OCI-M2 (cell line): ENCODE measurements around the gene PANK4.
"Not testable (repeated sequence)": the region's sequence is repeated elsewhere in the genome, so short reads cannot be mapped to it uniquely, and the experiment has no call there.

Source experiments
- DNase-seq: peaks from one replicate; lab custom pipeline; 2025; ENCODE audit not compliant: unreplicated experiment; lab: John Stamatoyannopoulos, UW

The PANK4 gene

GRCh38 chr1:2525920-2526823 lies at the start of gene PANK4:
TSS of gene PANK4 (minus strand) at chr1:2526596. CDS start at chr1:2526587, 9 bp downstream.
- DNase-seq: peak; percentile 48

- no peak for DNase-seq
Observed at GRCh38 chr1:2574350-2574749, 48.0 kb upstream of the PANK4 start.

- DNase-seq: no peak
Observed at GRCh38 chr1:2573250-2573920, 47.0 kb upstream of the PANK4 start.

GRCh38 chr1:2571348-2571747 lies 45.0 kb upstream of the PANK4 start:
- no peak for DNase-seq

GRCh38 chr1:2570332-2570731 lies 43.9 kb upstream of the PANK4 start:
- no peak for DNase-seq

GRCh38 chr1:2569703-2570102 lies 43.3 kb upstream of the PANK4 start:
- DNase-seq: not testable (repeated sequence)

GRCh38 chr1:2569060-2569459 lies 42.7 kb upstream of the PANK4 start:
- DNase-seq: no peak

- DNase-seq: not testable (repeated sequence)
Observed at GRCh38 chr1:2568187-2568816, 41.9 kb upstream of the PANK4 start.

GRCh38 chr1:2567083-2567679 lies 40.8 kb upstream of the PANK4 start:
- no peak for DNase-seq

GRCh38 chr1:2566101-2567045 lies 40.0 kb upstream of the PANK4 start:
- no peak for DNase-seq

- DNase-seq: no peak
Observed at GRCh38 chr1:2564815-2565374, 38.5 kb upstream of the PANK4 start.

- no peak for DNase-seq
Observed at GRCh38 chr1:2564006-2564814, 37.8 kb upstream of the PANK4 start.

GRCh38 chr1:2563205-2563604 lies 36.8 kb upstream of the PANK4 start:
- no peak for DNase-seq

GRCh38 chr1:2561898-2562895 lies 35.8 kb upstream of the PANK4 start:
- DNase-seq: no peak

GRCh38 chr1:2561446-2561845 lies 35.0 kb upstream of the PANK4 start:
- DNase-seq: no peak

- DNase-seq: no peak
Observed at GRCh38 chr1:2560299-2561073, 34.1 kb upstream of the PANK4 start.
